ENCODE measurements around the gene LYPD8.

- TF ChIP-seq EZH2phosphoT487 (IDR thresholded peaks at IDR 0.05; ENCODE audit: borderline replicate concordance, low read length) (no peak), CTCF (conservative IDR thresholded peaks at IDR 0.05; ENCODE audit: low read depth, low read length) (no peak), EZH2 (IDR thresholded peaks at IDR 0.05; ENCODE audit: low read length, unreplicated experiment) (no peak)
Measured at GRCh38 chr1:248753708-248754280, 1.8 kb downstream of the LYPD8 start.

Data from PC-3 (cell line).